ENCODE measurements around the gene MESP1.

Gene MESP1

GRCh38 chr15:89723031-89723430 lies 28.0 kb downstream of the MESP1 start:
- peaks cover 9% of the 10 kb centered on the region for H3K9me3 ChIP-seq (ENCODE audit: control insufficient read depth, low read length)
- WGBS, 2 experiments (ENCODE audit: insufficient coverage in 2 of 2) = 60% methylated on average over 1 of the region's 3 CpGs; no CpG with 5 or more reads in 1 of the 2 experiments
- H3K27ac ChIP-seq (ENCODE audit: low read depth, low read length, severe bottlenecking) = no peak overlapping the region
- no peaks in the 10 kb centered on the region for H3K4me1 ChIP-seq (ENCODE audit: control insufficient read depth, insufficient read depth, low read length, poor library complexity, severe bottlenecking)
- H3K36me3 ChIP-seq (ENCODE audit: control insufficient read depth, insufficient read depth, low read length) = no peaks in the 10 kb centered on the region
- H3K4me3 ChIP-seq (ENCODE audit: extremely low read depth, insufficient read depth, low read length, poor library complexity, severe bottlenecking) = no peak overlapping the region

- Histone ChIP-seq H3K36me3 (ENCODE audit: control insufficient read depth, insufficient read depth, low read length) (no peaks in the 10 kb centered on the region), H3K4me1 (ENCODE audit: control insufficient read depth, insufficient read depth, low read length, poor library complexity, severe bottlenecking) (no peaks in the 10 kb centered on the region), H3K4me3 (ENCODE audit: extremely low read depth, insufficient read depth, low read length, poor library complexity, severe bottlenecking) (no peak overlapping the region), H3K27ac (ENCODE audit: low read depth, low read length, severe bottlenecking) (no peak overlapping the region), H3K9me3 (ENCODE audit: control insufficient read depth, low read length) (no peaks in the 10 kb centered on the region)
- no CpG with 5 or more reads among the region's 2 CpGs for WGBS, 2 experiments (ENCODE audit: insufficient coverage in 2 of 2)
Observed at GRCh38 chr15:89714775-89715174, 36.3 kb downstream of the MESP1 start.

- no CpG with 5 or more reads among the region's 1 CpG for WGBS, 2 experiments (ENCODE audit: insufficient coverage in 2 of 2)
- no peaks in the 10 kb centered on the region for H3K9me3 ChIP-seq (ENCODE audit: control insufficient read depth, low read length)
Observed at GRCh38 chr15:89707577-89707976, 43.5 kb downstream of the MESP1 start.

GRCh38 chr15:89704411-89704810 lies 46.6 kb downstream of the MESP1 start:
- Histone ChIP-seq H3K27ac (ENCODE audit: low read depth, low read length, severe bottlenecking) (no peak overlapping the region), H3K4me1 (ENCODE audit: control insufficient read depth, insufficient read depth, low read length, poor library complexity, severe bottlenecking) (no peaks in the 10 kb centered on the region), H3K36me3 (ENCODE audit: control insufficient read depth, insufficient read depth, low read length) (no peaks in the 10 kb centered on the region), H3K9me3 (ENCODE audit: control insufficient read depth, low read length) (no peaks in the 10 kb centered on the region), H3K4me3 (ENCODE audit: extremely low read depth, insufficient read depth, low read length, poor library complexity, severe bottlenecking) (no peak overlapping the region)

More at GRCh38 chr15:89707577-89707976, 43.5 kb downstream of the MESP1 start:
- Histone ChIP-seq H3K4me3 (ENCODE audit: extremely low read depth, insufficient read depth, low read length, poor library complexity, severe bottlenecking) (no peak overlapping the region), H3K27ac (ENCODE audit: low read depth, low read length, severe bottlenecking) (no peak overlapping the region), H3K4me1 (ENCODE audit: control insufficient read depth, insufficient read depth, low read length, poor library complexity, severe bottlenecking) (no peaks in the 10 kb centered on the region), H3K36me3 (ENCODE audit: control insufficient read depth, insufficient read depth, low read length) (no peaks in the 10 kb centered on the region)

Data from mesodermal cell (in vitro differentiated cells).